KMS-11 (cell line): ENCODE measurements around the gene PIGC.

Source experiments
- H2AFZ ChIP-seq: fragments of 200-600 bp; sonication (generic); 2 replicates; pipeline ENCODE4 v1.6.1; 2016; ENCODE audit warnings: antibody characterized with exemption, mixed run types, low read depth
- H3K27ac ChIP-seq: fragments of 200-600 bp; sonication (generic); 2 replicates; pipeline ENCODE4 v1.6.1; 2016; ENCODE audit warnings: mild to moderate bottlenecking, mixed run types
- H3K27me3 ChIP-seq: fragments of 200-600 bp; sonication (generic); 2 replicates; pipeline ENCODE4 v1.6.1; 2017; ENCODE audit warnings: mild to moderate bottlenecking, low read depth, mixed run types, moderate library complexity; ENCODE audit not compliant: insufficient read depth
- H3K36me3 ChIP-seq: fragments of 200-600 bp; sonication (generic); 2 replicates; pipeline ENCODE4 v1.6.1; 2017; ENCODE audit warnings: mild to moderate bottlenecking, mixed run types; ENCODE audit not compliant: insufficient read depth
- H3K4me1 ChIP-seq: fragments of 200-600 bp; sonication (generic); 2 replicates; pipeline ENCODE4 v1.6.1; 2016; ENCODE audit warnings: mild to moderate bottlenecking, low read depth, mixed run types; ENCODE audit not compliant: poor library complexity, severe bottlenecking
- H3K4me2 ChIP-seq: fragments of 200-600 bp; sonication (generic); 2 replicates; pipeline ENCODE4 v1.7.0; 2016; ENCODE audit warnings: mild to moderate bottlenecking, mixed run types
- H3K4me3 ChIP-seq: fragments of 200-600 bp; sonication (generic); IDR thresholded peaks from 2 replicates; pipeline ENCODE4 v1.6.1; 2017; ENCODE audit warnings: low read depth, low read length, mixed read lengths; ENCODE audit not compliant: insufficient read depth
- H3K79me2 ChIP-seq: fragments of 200-600 bp; sonication (generic); 2 replicates; pipeline ENCODE4 v1.6.1; 2016; ENCODE audit warnings: low read depth, mixed run types; ENCODE audit not compliant: insufficient read depth
- H3K9ac ChIP-seq: fragments of 200-600 bp; sonication (generic); 2 replicates; pipeline ENCODE4 v1.6.1; 2016; ENCODE audit warnings: mild to moderate bottlenecking, mixed run types
- H4K20me1 ChIP-seq: fragments of 200-600 bp; sonication (generic); 2 replicates; pipeline ENCODE4 v1.6.1; 2016; ENCODE audit warnings: mild to moderate bottlenecking, mixed run types; ENCODE audit not compliant: insufficient read depth
- CTCF ChIP-seq: fragments of 200-600 bp; sonication (generic); conservative IDR thresholded peaks from 2 replicates; pipeline ENCODE4 v1.6.1; 2017; ENCODE audit warnings: low read depth, mild to moderate bottlenecking, antibody characterized with exemption, low read length, moderate library complexity, mixed read lengths

The PIGC gene

GRCh38 chr1:172483448-172483847, 39.6 kb upstream of the PIGC start:
- H3K4me3 ChIP-seq, result no peak overlapping the region
- H2AFZ ChIP-seq, result no peak overlapping the region
- no peaks in the 10 kb centered on the region for H3K4me1 ChIP-seq
- no peaks in the 10 kb centered on the region for H3K27me3 ChIP-seq
- no peaks in the 10 kb centered on the region for H3K36me3 ChIP-seq
- no peak overlapping the region for H3K9ac ChIP-seq
- no peak for TF ChIP-seq CTCF
- no peaks in the 10 kb centered on the region for H3K79me2 ChIP-seq
- no peak overlapping the region for H3K27ac ChIP-seq
- no peaks in the 10 kb centered on the region for H4K20me1 ChIP-seq
- no peak overlapping the region for H3K4me2 ChIP-seq

GRCh38 chr1:172482044-172482443, 38.2 kb upstream of the PIGC start:
- Histone ChIP-seq H3K27me3 (no peaks in the 10 kb centered on the region), H2AFZ (no peak overlapping the region), H3K36me3 (no peaks in the 10 kb centered on the region), H3K9ac (no peak overlapping the region), H4K20me1 (no peaks in the 10 kb centered on the region), H3K27ac (no peak overlapping the region), H3K79me2 (no peaks in the 10 kb centered on the region), H3K4me3 (no peak overlapping the region), H3K4me1 (no peaks in the 10 kb centered on the region), H3K4me2 (no peak overlapping the region)
- TF ChIP-seq CTCF, result no peak

GRCh38 chr1:172480431-172480830, 36.6 kb upstream of the PIGC start:
- Histone ChIP-seq H3K4me3 (no peak overlapping the region), H3K4me2 (no peak overlapping the region), H3K9ac (no peak overlapping the region), H3K27me3 (no peaks in the 10 kb centered on the region), H3K4me1 (no peaks in the 10 kb centered on the region), H3K36me3 (no peaks in the 10 kb centered on the region), H3K27ac (no peak overlapping the region), H4K20me1 (no peaks in the 10 kb centered on the region), H3K79me2 (no peaks in the 10 kb centered on the region), H2AFZ (no peak overlapping the region)
- no peak for TF ChIP-seq CTCF

- H3K9ac ChIP-seq, result no peak overlapping the region
- H3K27ac ChIP-seq, result no peak overlapping the region
- H2AFZ ChIP-seq, result no peak overlapping the region
- H4K20me1 ChIP-seq, result no peaks in the 10 kb centered on the region
- H3K36me3 ChIP-seq, result no peaks in the 10 kb centered on the region
- no peak overlapping the region for H3K4me3 ChIP-seq
- TF ChIP-seq CTCF, result no peak
- H3K27me3 ChIP-seq, result no peaks in the 10 kb centered on the region
- H3K79me2 ChIP-seq, result no peaks in the 10 kb centered on the region
- H3K4me2 ChIP-seq, result no peak overlapping the region
- H3K4me1 ChIP-seq, result no peaks in the 10 kb centered on the region
Measured at GRCh38 chr1:172478485-172478884, 34.6 kb upstream of the PIGC start.

GRCh38 chr1:172477741-172478140, 33.9 kb upstream of the PIGC start:
- H3K27ac ChIP-seq, result no peak overlapping the region
- H3K27me3 ChIP-seq, result no peaks in the 10 kb centered on the region
- H3K36me3 ChIP-seq, result no peaks in the 10 kb centered on the region
- H3K9ac ChIP-seq, result no peak overlapping the region
- H3K4me1 ChIP-seq, result no peaks in the 10 kb centered on the region
- no peaks in the 10 kb centered on the region for H3K79me2 ChIP-seq
- no peak overlapping the region for H2AFZ ChIP-seq
- no peak for TF ChIP-seq CTCF
- no peak overlapping the region for H3K4me2 ChIP-seq
- H3K4me3 ChIP-seq, result no peak overlapping the region
- H4K20me1 ChIP-seq, result no peaks in the 10 kb centered on the region
